GM18519 (cell line): Measurements from ENCODE around the gene SRSF11.

ENCODE experiments used
- ATAC-seq: cut with Tn5 transposase; IDR thresholded peaks from one replicate; pipeline ENCODE4 v1.9.1; 2021; ENCODE audit warnings: mild to moderate bottlenecking, moderate library complexity; ENCODE audit not compliant: unreplicated experiment, low FRiP score

The SRSF11 gene

DNA sequence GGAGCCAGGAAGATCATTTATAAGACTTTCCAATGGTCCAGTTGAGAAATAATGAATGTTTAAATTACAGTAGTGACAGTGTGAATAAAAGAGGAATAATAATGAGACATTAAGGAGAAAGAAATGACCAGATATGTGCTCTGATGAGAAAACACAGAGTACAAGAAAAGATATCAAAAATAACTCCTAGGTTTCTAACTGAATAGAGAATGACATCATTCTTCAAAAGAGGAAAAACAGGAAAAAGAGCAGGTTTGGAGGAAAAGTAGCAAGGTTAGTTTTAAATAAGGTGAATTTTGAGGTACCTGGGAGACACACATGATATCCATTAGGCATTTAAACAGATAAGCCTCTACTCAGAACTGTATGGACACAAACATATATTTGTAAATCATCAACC is 78.3 kb downstream of the SRSF11 start:
- ATAC-seq, result no peak
